NCI-H345 (cell line): ENCODE results near the gene DNAJC2.
"Not testable (repeated sequence)": the region's sequence is repeated elsewhere in the genome, so short reads cannot be mapped to it uniquely, and the experiment has no call there.

Source experiments
- DNase-seq: peaks from one replicate; lab custom pipeline; 2025; lab: John Stamatoyannopoulos, UW

The DNAJC2 gene

GRCh38 chr7:103341466-103341865 is 3.1 kb downstream of the DNAJC2 start:
- no peak for DNase-seq

GRCh38 chr7:103338864-103339263 is 5.7 kb downstream of the DNAJC2 start:
- DNase-seq: no peak

GRCh38 chr7:103336761-103337160 is 7.8 kb downstream of the DNAJC2 start:
- DNase-seq: no peak

GRCh38 chr7:103325744-103326143 is 18.8 kb downstream of the DNAJC2 start:
- no peak for DNase-seq

- DNase-seq: no peak
These were observed 27.6 kb downstream of the DNAJC2 start for GRCh38 chr7:103317009-103317408.

- DNase-seq: no peak
These were observed 28.1 kb downstream of the DNAJC2 start for GRCh38 chr7:103316380-103316941.

- DNase-seq: no peak
These were observed 29.7 kb downstream of the DNAJC2 start for GRCh38 chr7:103314852-103315251.

GRCh38 chr7:103307503-103308231 is 36.9 kb downstream of the DNAJC2 start:
- DNase-seq: no peak

GRCh38 chr7:103301441-103301840 is 43.1 kb downstream of the DNAJC2 start:
- no peak for DNase-seq

GRCh38 chr7:103299660-103300059 is 44.9 kb downstream of the DNAJC2 start:
- DNase-seq: no peak

GRCh38 chr7:103297837-103298179 is 46.8 kb downstream of the DNAJC2 start:
- DNase-seq: no peak

- DNase-seq: peak; percentile 95
These were observed 47.4 kb downstream of the DNAJC2 start, which contains the start of gene PMPCB for GRCh38 chr7:103296901-103297836. PMPCB (plus strand) TSS chr7:103297435; CDS start chr7:103297460, 25 bp downstream.

- no peak for DNase-seq
These were observed 51.0 kb downstream of the DNAJC2 start for GRCh38 chr7:103293526-103293925.

- DNase-seq: peak; percentile 9
These were observed 52.4 kb downstream of the DNAJC2 start for GRCh38 chr7:103292122-103292521.

GRCh38 chr7:103282802-103283427 is 61.7 kb downstream of the DNAJC2 start:
- not testable (repeated sequence) for DNase-seq

GRCh38 chr7:103280803-103281155 is 63.8 kb downstream of the DNAJC2 start:
- not testable (repeated sequence) for DNase-seq

GRCh38 chr7:103279963-103280802 is 64.4 kb downstream of the DNAJC2 start:
- DNase-seq: peak; percentile 77

- not testable (repeated sequence) for DNase-seq
These were observed 65.0 kb downstream of the DNAJC2 start for GRCh38 chr7:103279636-103279962.

GRCh38 chr7:103278195-103278594 is 66.4 kb downstream of the DNAJC2 start:
- DNase-seq: not testable (repeated sequence)

GRCh38 chr7:103274867-103275266 is 69.7 kb downstream of the DNAJC2 start:
- DNase-seq: not testable (repeated sequence)

- DNase-seq: not testable (repeated sequence)
These were observed 71.2 kb downstream of the DNAJC2 start for GRCh38 chr7:103273374-103273773.
